ENCODE data around the gene DBNL.

DNA sequence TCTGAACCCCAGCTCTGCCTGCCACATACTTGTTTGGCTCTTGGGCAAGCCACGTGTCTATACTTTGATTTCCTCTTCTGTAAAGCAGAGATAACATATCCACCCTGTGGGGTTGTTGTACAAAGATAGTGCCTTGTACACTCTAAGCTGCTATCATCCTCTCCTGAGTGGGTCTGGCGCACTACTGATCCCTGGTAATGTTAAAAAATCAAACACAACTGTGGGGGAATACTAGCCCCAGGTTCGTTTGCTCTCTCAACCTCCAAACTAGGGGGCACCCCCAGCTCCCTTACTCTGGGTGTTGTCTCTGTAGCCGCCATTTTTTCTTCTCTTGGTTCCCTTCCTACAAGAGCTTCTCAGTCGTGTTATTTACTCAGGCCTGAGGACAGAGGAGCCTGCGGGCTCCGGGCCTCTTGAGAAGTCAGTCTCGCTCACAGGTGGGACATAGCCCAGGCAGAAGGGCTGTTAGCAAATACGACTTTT is 36.8 kb downstream of the DBNL start:
- TF ChIP-seq POLR2A (IDR thresholded peaks at IDR 0.05; ENCODE audit: low read depth, low read length): no peak; the same call in 1 of the 2 replicates
- TF ChIP-seq TAF1 (IDR thresholded peaks at IDR 0.05; ENCODE audit: borderline replicate concordance, low read depth, low read length): no peak
